ENCODE results near the gene ARHGAP15. TPM values are rescaled to one million over a fixed set of nuclear protein-coding genes. Genes with fewer than 3 reads are reported as not detected.

The ARHGAP15 gene
- total RNA-seq, 1 donor from 2014 or later: not detected

DNA sequence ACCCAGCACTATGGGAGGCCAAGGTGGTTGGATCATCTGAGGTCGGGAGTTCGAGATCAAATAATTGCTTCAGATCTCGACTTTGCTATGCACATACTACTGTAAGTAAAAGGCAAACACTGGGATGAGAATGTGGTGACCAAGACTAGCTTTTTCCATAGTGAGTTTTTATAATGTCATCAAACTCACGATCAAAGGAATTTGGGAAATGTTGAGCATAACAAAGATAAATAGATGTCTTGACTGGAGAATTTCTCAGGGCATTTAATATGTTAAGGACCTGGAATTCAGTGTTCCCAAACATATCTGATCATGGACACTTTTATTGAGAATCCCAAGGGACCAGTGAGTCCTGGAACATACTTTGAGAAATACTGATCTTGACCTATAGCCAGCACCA lies 205.6 kb downstream of the ARHGAP15 start:
- no peak overlapping the region for H3K27ac Mint-ChIP-seq (ENCODE audit: unreplicated experiment)
- peaks cover 12% of the 10 kb centered on the region for H3K4me1 Mint-ChIP-seq (ENCODE audit: unreplicated experiment)
- H3K9me3 Mint-ChIP-seq (ENCODE audit: unreplicated experiment): no peaks in the 10 kb centered on the region
- TF ChIP-seq, protein P1, sequence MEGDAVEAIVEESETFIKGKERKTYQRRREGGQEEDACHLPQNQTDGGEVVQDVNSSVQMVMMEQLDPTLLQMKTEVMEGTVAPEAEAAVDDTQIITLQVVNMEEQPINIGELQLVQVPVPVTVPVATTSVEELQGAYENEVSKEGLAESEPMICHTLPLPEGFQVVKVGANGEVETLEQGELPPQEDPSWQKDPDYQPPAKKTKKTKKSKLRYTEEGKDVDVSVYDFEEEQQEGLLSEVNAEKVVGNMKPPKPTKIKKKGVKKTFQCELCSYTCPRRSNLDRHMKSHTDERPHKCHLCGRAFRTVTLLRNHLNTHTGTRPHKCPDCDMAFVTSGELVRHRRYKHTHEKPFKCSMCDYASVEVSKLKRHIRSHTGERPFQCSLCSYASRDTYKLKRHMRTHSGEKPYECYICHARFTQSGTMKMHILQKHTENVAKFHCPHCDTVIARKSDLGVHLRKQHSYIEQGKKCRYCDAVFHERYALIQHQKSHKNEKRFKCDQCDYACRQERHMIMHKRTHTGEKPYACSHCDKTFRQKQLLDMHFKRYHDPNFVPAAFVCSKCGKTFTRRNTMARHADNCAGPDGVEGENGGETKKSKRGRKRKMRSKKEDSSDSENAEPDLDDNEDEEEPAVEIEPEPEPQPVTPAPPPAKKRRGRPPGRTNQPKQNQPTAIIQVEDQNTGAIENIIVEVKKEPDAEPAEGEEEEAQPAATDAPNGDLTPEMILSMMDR (IDR thresholded peaks at IDR 0.05): no peak
- H3K36me3 Mint-ChIP-seq (ENCODE audit: unreplicated experiment): no peaks in the 10 kb centered on the region
- H3K27me3 Mint-ChIP-seq (ENCODE audit: unreplicated experiment): no peaks in the 10 kb centered on the region
- no peak for DNase-seq (ENCODE audit: extremely low spot score, unreplicated experiment)
- H3K4me3 Mint-ChIP-seq (ENCODE audit: unreplicated experiment): no peak overlapping the region

DNA sequence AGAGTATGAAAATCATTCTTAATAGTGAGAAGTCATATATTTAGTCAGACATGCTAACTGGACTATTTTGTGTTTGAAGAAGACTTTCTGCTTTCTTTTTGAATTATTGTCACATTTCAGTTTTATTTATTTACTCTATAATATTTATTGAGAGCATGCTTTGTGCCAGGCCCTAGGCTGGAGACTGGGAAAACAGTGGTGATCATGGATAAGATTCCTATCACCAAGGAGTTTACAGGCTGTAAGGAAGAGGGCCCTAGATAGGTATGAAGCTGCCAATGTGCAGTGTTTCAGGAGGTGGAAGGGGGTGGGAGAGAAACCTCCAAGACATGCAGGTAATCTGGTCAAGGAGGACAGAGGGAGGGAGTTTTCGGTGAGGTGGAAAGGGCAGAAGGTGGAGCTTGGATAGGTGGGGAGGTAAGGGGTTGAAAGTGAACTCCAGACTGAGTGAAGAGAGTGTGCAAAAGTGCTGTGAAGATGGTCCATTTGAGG lies 207.5 kb downstream of the ARHGAP15 start:
- Mint-ChIP-seq H3K27ac (ENCODE audit: unreplicated experiment) (no peak overlapping the region), H3K36me3 (ENCODE audit: unreplicated experiment) (no peaks in the 10 kb centered on the region), H3K4me1 (ENCODE audit: unreplicated experiment) (peaks cover 12% of the 10 kb centered on the region), H3K4me3 (ENCODE audit: unreplicated experiment) (no peak overlapping the region), H3K9me3 (ENCODE audit: unreplicated experiment) (no peaks in the 10 kb centered on the region), H3K27me3 (ENCODE audit: unreplicated experiment) (no peaks in the 10 kb centered on the region)
- TF ChIP-seq, protein P1 (IDR thresholded peaks at IDR 0.05): no peak
- no peak for DNase-seq (ENCODE audit: extremely low spot score, unreplicated experiment)

DNA sequence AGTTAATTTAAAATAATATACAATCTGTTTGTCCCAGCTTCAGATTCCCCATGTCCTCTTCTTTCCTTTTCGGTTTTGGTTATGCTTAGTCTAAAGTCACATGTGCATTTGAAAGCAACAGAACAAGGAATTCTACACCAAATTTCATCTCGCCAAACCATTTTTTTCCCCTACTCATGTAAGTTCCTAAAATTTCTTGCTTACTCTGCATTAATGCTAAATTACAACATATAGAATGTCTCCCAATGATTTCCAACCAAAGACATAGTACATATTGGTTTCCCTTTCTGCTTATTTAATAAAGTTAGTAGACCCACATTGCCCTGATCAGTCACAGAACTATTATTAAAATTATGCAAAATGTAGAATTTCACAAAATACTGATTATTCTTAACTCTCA lies 212.3 kb downstream of the ARHGAP15 start:
- Mint-ChIP-seq H3K9me3 (ENCODE audit: unreplicated experiment) (no peaks in the 10 kb centered on the region), H3K27ac (ENCODE audit: unreplicated experiment) (no peak overlapping the region), H3K4me3 (ENCODE audit: unreplicated experiment) (no peak overlapping the region), H3K27me3 (ENCODE audit: unreplicated experiment) (peaks cover 19% of the 10 kb centered on the region), H3K4me1 (ENCODE audit: unreplicated experiment) (no peaks in the 10 kb centered on the region), H3K36me3 (ENCODE audit: unreplicated experiment) (no peaks in the 10 kb centered on the region)
- TF ChIP-seq, protein P1 (IDR thresholded peaks at IDR 0.05): no peak
- no peak for DNase-seq (ENCODE audit: extremely low spot score, unreplicated experiment)

DNA sequence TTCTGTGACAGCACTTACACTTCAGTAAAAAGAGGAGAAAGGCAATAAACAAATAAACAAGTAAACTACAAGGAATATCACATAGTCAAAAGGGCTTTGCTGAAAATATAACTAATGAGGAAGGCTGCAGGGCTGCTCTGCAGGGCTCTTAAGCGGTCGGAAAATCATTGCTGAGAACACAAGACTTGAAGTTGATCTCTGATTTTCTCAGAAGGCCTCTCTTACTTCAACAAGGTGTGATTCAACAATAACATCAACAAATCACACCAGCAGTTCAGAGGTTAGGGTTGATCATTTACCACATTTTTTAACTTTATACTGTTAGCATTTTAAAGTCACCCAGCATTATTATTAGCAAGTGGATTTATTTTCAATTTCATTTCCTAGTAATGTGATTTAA lies 215.6 kb downstream of the ARHGAP15 start:
- Mint-ChIP-seq H3K4me3 (ENCODE audit: unreplicated experiment) (no peak overlapping the region), H3K4me1 (ENCODE audit: unreplicated experiment) (no peaks in the 10 kb centered on the region), H3K27ac (ENCODE audit: unreplicated experiment) (no peak overlapping the region), H3K9me3 (ENCODE audit: unreplicated experiment) (no peaks in the 10 kb centered on the region), H3K36me3 (ENCODE audit: unreplicated experiment) (no peaks in the 10 kb centered on the region), H3K27me3 (ENCODE audit: unreplicated experiment) (peaks cover 24% of the 10 kb centered on the region)
- TF ChIP-seq, protein P1 (IDR thresholded peaks at IDR 0.05): no peak
- no peak for DNase-seq (ENCODE audit: extremely low spot score, unreplicated experiment)

DNA sequence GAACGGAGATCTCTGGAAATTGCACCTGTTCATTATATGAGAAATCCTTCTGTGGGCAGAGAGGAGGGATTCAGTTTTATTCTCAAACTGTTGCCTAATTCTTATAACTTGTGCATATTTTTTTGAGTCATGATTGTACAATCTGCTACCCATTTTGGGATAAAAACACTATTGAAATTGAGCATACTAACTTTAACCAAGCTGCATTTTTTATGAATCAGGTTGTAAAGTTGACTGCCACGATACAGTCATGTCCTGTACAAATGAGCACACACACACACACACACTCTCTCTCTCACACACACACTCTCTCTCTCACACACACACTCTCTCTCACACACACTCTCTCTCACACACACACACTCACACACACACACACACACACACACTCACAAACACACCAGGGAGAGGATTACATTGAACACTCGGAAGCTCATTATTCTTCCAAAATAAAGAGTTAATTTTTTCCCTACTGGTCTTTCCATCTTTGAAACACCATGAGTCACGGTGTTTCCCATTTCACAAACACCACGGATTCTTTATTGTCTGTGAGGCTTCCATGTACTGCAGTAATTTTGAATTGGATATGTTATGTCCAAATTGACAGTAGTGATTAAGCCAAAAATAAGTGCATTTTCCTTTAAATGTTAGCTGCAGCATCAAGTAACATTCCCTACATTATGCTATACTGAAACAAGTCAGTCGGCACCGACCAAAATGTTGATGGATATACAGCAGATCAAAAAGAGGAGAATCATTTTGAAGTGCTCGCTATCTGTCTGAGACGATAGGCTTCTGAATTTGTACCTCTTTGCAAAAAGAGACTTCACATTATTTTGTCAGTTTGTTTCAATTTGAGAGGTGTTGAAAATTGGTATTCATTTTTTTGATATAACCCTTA lies 216.9 kb downstream of the ARHGAP15 start:
- TF ChIP-seq, protein P1 (IDR thresholded peaks at IDR 0.05): no peak
- peaks cover 24% of the 10 kb centered on the region for H3K27me3 Mint-ChIP-seq (ENCODE audit: unreplicated experiment)
- H3K4me3 Mint-ChIP-seq (ENCODE audit: unreplicated experiment): no peak overlapping the region
- H3K36me3 Mint-ChIP-seq (ENCODE audit: unreplicated experiment): no peaks in the 10 kb centered on the region
- DNase-seq (ENCODE audit: extremely low spot score, unreplicated experiment): no peak
- no peaks in the 10 kb centered on the region for H3K9me3 Mint-ChIP-seq (ENCODE audit: unreplicated experiment)
- no peak overlapping the region for H3K27ac Mint-ChIP-seq (ENCODE audit: unreplicated experiment)
- H3K4me1 Mint-ChIP-seq (ENCODE audit: unreplicated experiment): no peaks in the 10 kb centered on the region

All from osteocyte (in vitro differentiated cells).